ENCODE results near the gene TGFBR2. TPM values are rescaled to one million over a fixed set of nuclear protein-coding genes. Genes with fewer than 3 reads are reported as not detected.

TGFBR2 gene
- total and polyA plus RNA-seq, 10 of the 15 experiments (the other 5 are each of a cell fraction or from before 2014, with no cell fraction given) = 0.02 to 0.98 (median 0.18) TPM; not detected in 1

GRCh38 chr3:30608598-30608947 lies 2.2 kb downstream of the TGFBR2 start:
- in situ Hi-C loops (cut with MboI) (no loop called here), intact Hi-C loops (cut with micrococcal nuclease; ENCODE audit: unreplicated experiment) (no loop called here)
- RAD21 ChIA-PET (ENCODE audit: unreplicated experiment) = no interaction called here
- DNase-seq (ENCODE audit: low read depth, low spot score) = no peak
- no peak for ATAC-seq
- TF ChIP-seq HSF1 (IDR thresholded peaks at IDR 0.05; ENCODE audit: low read depth, low read length) (no peak), EP300 (IDR thresholded peaks at IDR 0.05; ENCODE audit: borderline replicate concordance in 1 of 2, control insufficient read depth in 1 of 2, low read depth in 2 of 2, low read length in 2 of 2) (no peak)
- no peak overlapping the region for H3K9ac ChIP-seq (ENCODE audit: control insufficient read depth, insufficient read depth, low read length)
- H3K79me2 ChIP-seq (ENCODE audit: control insufficient read depth, insufficient read depth, low read length) = no peaks in the 10 kb centered on the region
- peaks cover 0 to 26% of the 10 kb centered on the region in 2 experiments; a peak in 3 of 4 replicates for H3K27me3 ChIP-seq (replicated peaks in 1 of 2; ENCODE audit: control insufficient read depth in 2 of 2, insufficient read depth in 2 of 2, low read length in 1 of 2)
- H3K27ac ChIP-seq (ENCODE audit: control insufficient read depth, insufficient read depth) = no peak overlapping the region
- no peak overlapping the region for H3K4me3 ChIP-seq
- H4K20me1 ChIP-seq (ENCODE audit: control insufficient read depth, insufficient read depth) = no peaks in the 10 kb centered on the region
- FAIRE-seq = no peak
- H3K4me1 ChIP-seq (ENCODE audit: control insufficient read depth, insufficient read depth, low read length) = no peaks in the 10 kb centered on the region
- H3K9me3 ChIP-seq (replicated peaks; ENCODE audit: control insufficient read depth, insufficient read depth, low read length) = no peaks in the 10 kb centered on the region; the same call in 2 of the 3 replicates
- no peak overlapping the region for H2AFZ ChIP-seq (ENCODE audit: control insufficient read depth, low read depth, low read length)
- POLR2A ChIA-PET = no interaction called here
- CTCF ChIA-PET = no interaction called here
- SMC1A ChIA-PET (ENCODE audit: uncharacterized antibody, unreplicated experiment) = no interaction called here
- H3K4me2 ChIP-seq (ENCODE audit: control insufficient read depth, insufficient read depth) = no peak overlapping the region
- no TSS peak for BruUV-seq (replicated peaks)
- 97% methylated on average over 2 of the region's 2 CpGs for WGBS (ENCODE audit: insufficient coverage, insufficient replicate concordance, low lambda C conversion rate, missing lambda C conversion rate)
- no peaks in the 10 kb centered on the region for H3K36me3 ChIP-seq (ENCODE audit: control insufficient read depth in 2 of 2, insufficient read depth in 2 of 2, low read length in 1 of 2)

GRCh38 chr3:30609930-30610701 lies 3.7 kb downstream of the TGFBR2 start:
- CTCF ChIA-PET = no interaction called here
- H2AFZ ChIP-seq (ENCODE audit: control insufficient read depth, low read depth, low read length) = no peak overlapping the region
- no peak for DNase-seq (ENCODE audit: low read depth, low spot score)
- no TSS peak for BruUV-seq (replicated peaks)
- POLR2A ChIA-PET = no interaction called here
- intact Hi-C loops (cut with micrococcal nuclease; ENCODE audit: unreplicated experiment) = no loop called here
- no peak overlapping the region for H3K27ac ChIP-seq (ENCODE audit: control insufficient read depth, insufficient read depth)
- SMC1A ChIA-PET (ENCODE audit: uncharacterized antibody, unreplicated experiment) = no interaction called here
- no peak for ATAC-seq
- peaks cover 0 to 24% of the 10 kb centered on the region in 2 experiments for H3K27me3 ChIP-seq (replicated peaks in 1 of 2; ENCODE audit: control insufficient read depth in 2 of 2, insufficient read depth in 2 of 2, low read length in 1 of 2)
- H4K20me1 ChIP-seq (ENCODE audit: control insufficient read depth, insufficient read depth) = no peaks in the 10 kb centered on the region
- H3K36me3 ChIP-seq (ENCODE audit: control insufficient read depth in 2 of 2, insufficient read depth in 2 of 2, low read length in 1 of 2) = no peaks in the 10 kb centered on the region
- no peak for FAIRE-seq
- 35% methylated on average over 4 of the region's 4 CpGs for WGBS (ENCODE audit: insufficient coverage, insufficient replicate concordance, low lambda C conversion rate, missing lambda C conversion rate)
- H3K79me2 ChIP-seq (ENCODE audit: control insufficient read depth, insufficient read depth, low read length) = no peaks in the 10 kb centered on the region
- H3K4me2 ChIP-seq (ENCODE audit: control insufficient read depth, insufficient read depth) = no peak overlapping the region
- RAD21 ChIA-PET (ENCODE audit: unreplicated experiment) = no interaction called here
- no peak overlapping the region for H3K4me3 ChIP-seq
- H3K9me3 ChIP-seq (replicated peaks; ENCODE audit: control insufficient read depth, insufficient read depth, low read length) = no peaks in the 10 kb centered on the region; the same call in 2 of the 3 replicates
- no peaks in the 10 kb centered on the region for H3K4me1 ChIP-seq (ENCODE audit: control insufficient read depth, insufficient read depth, low read length)
- in situ Hi-C loops (cut with MboI) = no loop called here
- no peak overlapping the region for H3K9ac ChIP-seq (ENCODE audit: control insufficient read depth, insufficient read depth, low read length)
- TF ChIP-seq SMC3 (IDR thresholded peaks at IDR 0.05; ENCODE audit: borderline replicate concordance, low read length) = no peak
- TF ChIP-seq PKNOX1 (IDR thresholded peaks at IDR 0.05) = no peak
- no peak for TF ChIP-seq FOS (IDR thresholded peaks at IDR 0.05; ENCODE audit: borderline replicate concordance, extremely low read depth, insufficient read length)
- TF ChIP-seq ZNF687 (IDR thresholded peaks at IDR 0.05) = no peak
